T-cell (primary cell): ENCODE measurements around the gene CPN1. TPM values are rescaled to one million over a fixed set of nuclear protein-coding genes. Genes with fewer than 3 reads are reported as not detected.
A peak's percentile ranks its signal among the peaks of the same experiment; 100 is the strongest.
"Not testable (repeated sequence)": the region's sequence is repeated elsewhere in the genome, so short reads cannot be mapped to it uniquely, and the experiment has no call there.

Source experiments
- ATAC-seq, 4 experiments: fragments of 200-7000 bp in 3 of 4; fragments of 150-1000 bp in 1 of 4; cut with Tn5 transposase; replicated peaks in 1 of 4; 1 replicate in 3 of 4; 2 replicates in 1 of 4; pipeline ENCODE4 v1.10.0; 2021; ENCODE audit warnings: moderate library complexity in 3 of 4, mild to moderate bottlenecking in 2 of 4, moderate number of reproducible peaks in 1 of 4
- CTCF ChIA-PET, 2 donors: fragments of 300-600 bp; sonication (Branson Sonifier 250); formaldehyde crosslinking; loops; one replicate each; lab custom pipeline; 2022; ENCODE audit warnings: antibody characterized with exemption in 2 of 2; lab: Charles Lee
- POLR2A ChIA-PET, 2 donors: fragments of 300-600 bp; sonication (Branson Sonifier 250); formaldehyde crosslinking; loops; one replicate each; lab custom pipeline; 2022; ENCODE audit warnings: antibody characterized with exemption in 2 of 2; lab: Charles Lee
- DNase-seq, 35 experiments: peaks; one replicate each; pipeline versions ENCODE4 v3.0.0 to v3.0.0-alpha.2; 2013 to 2023
- H3K27ac ChIP-seq: one replicate; pipeline ENCODE4 v1.5.1; 2013; ENCODE audit warnings: low read length
- H3K27me3 ChIP-seq, 2 experiments: replicated peaks in 1 of 2; 1 replicate in 1 of 2; 2 replicates in 1 of 2; pipeline versions ENCODE4 v1.6.1 to v1.7.0; 2013; ENCODE audit warnings: low read length in 1 of 2, mixed read lengths in 1 of 2; ENCODE audit not compliant: control insufficient read depth in 2 of 2, insufficient read depth in 2 of 2; ENCODE audit errors: extremely low read depth in 1 of 2
- H3K36me3 ChIP-seq, 2 donors: 1 replicate in 1 of 2; 2 replicates in 1 of 2; pipeline versions ENCODE4 v1.6.1 to v1.7.0; 2013; ENCODE audit warnings: low read length in 1 of 2; ENCODE audit not compliant: control insufficient read depth in 2 of 2, insufficient read depth in 1 of 2; ENCODE audit errors: extremely low read depth in 1 of 2
- H3K4me1 ChIP-seq, 2 experiments: 1 replicate in 1 of 2; 2 replicates in 1 of 2; pipeline versions ENCODE4 v1.6.1 to v1.7.0; 2013; ENCODE audit warnings: low read length in 2 of 2, mixed read lengths in 1 of 2; ENCODE audit not compliant: insufficient read depth in 2 of 2, control insufficient read depth in 1 of 2; ENCODE audit errors: extremely low read depth in 1 of 2
- H3K4me3 ChIP-seq, 2 donors: 1 replicate in 1 of 2; 2 replicates in 1 of 2; pipeline versions ENCODE4 v1.5.1 to v1.7.0; 2013; ENCODE audit warnings: mild to moderate bottlenecking in 2 of 2, low read length in 1 of 2, moderate library complexity in 1 of 2; ENCODE audit not compliant: control insufficient read depth in 1 of 2; ENCODE audit errors: extremely low read depth in 1 of 2
- H3K9me3 ChIP-seq: 2 replicates; pipeline ENCODE4 v1.7.0; 2013
- H3K27ac Mint-ChIP-seq, 2 donors: one replicate each; pipeline ENCODE4 v1.8.0; 2020 to 2021; ENCODE audit warnings: mild to moderate bottlenecking in 2 of 2, mixed read lengths in 2 of 2
- H3K27me3 Mint-ChIP-seq, 2 donors: one replicate each; pipeline ENCODE4 v1.8.0; 2021 to 2022; ENCODE audit warnings: mixed read lengths in 2 of 2
- H3K36me3 Mint-ChIP-seq: one replicate; pipeline ENCODE4 v1.8.0; 2021; ENCODE audit warnings: mixed read lengths
- H3K4me1 Mint-ChIP-seq, 3 donors: one replicate each; pipeline ENCODE4 v1.8.0; 2020 to 2022; ENCODE audit warnings: mixed read lengths in 3 of 3, mild to moderate bottlenecking in 1 of 3
- H3K4me3 Mint-ChIP-seq, 3 donors: one replicate each; pipeline ENCODE4 v1.8.0; 2020 to 2022; ENCODE audit warnings: mild to moderate bottlenecking in 3 of 3, mixed read lengths in 3 of 3, moderate library complexity in 3 of 3
- H3K9me3 Mint-ChIP-seq, 3 donors: one replicate each; pipeline ENCODE4 v1.8.0; 2020 to 2022; ENCODE audit warnings: mixed read lengths in 3 of 3
- WGBS: methylation state at CpG from one replicate; pipeline ENCODE4 v1.1.5; 2013; ENCODE audit warnings: missing lambda C conversion rate; ENCODE audit not compliant: insufficient coverage; 5-methylcytosine and 5-hydroxymethylcytosine counted together
- total RNA-seq, 35 experiments: library from RNA in 6 of 35; stranded (reverse) in 6 of 35; fragments of 120-200 nt in 1 of 35; gene quantifications; one replicate each; pipeline versions ENCODE4 v1.2.1 to v1.2.4 and lab custom pipeline; 2013 to 2026

CPN1 gene
- total RNA-seq, 5 donors from 2014 or later (not counting 1 experiment from before 2014, with no cell fraction given) = not detected

DNA sequence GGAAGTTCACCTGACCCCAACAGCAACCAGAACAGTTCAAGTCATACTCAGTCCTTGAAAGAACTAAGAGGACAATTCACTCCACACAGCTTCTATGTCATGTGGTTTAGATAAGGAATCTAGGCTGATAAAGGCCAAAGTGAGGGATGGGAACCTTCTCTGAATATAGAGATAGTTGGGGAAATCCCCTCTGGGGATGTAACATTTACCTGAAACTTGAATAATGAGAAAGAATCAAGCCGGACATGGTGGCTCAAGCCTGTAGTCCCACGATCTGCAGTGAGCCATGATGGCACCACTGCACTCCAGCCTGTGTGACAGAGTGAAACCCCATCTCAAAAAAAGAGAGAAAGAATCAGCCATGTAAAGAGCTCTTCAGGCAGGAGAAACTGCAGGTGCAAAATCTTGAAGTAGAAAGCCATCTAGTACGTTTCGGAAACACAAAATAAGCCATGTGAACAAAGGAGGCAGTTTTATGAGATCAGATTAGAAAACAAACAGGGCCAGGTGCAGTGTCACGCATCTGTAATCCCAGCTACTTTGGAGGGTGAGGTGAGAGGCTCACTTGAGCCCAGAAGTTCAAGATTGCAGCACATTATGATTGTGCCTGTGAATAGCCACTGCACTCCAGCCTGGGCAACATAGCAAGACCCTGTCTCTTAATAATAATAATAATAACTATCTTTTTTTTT is 67.5 kb downstream of the CPN1 start:
- DNase-seq (no peak), ATAC-seq (no peak)
- Mint-ChIP-seq H3K27me3 (peaks cover 1 to 6% of the 10 kb centered on the region in 2 donors), H3K27ac (peak overlapping the region in 1 of 2 donors; percentile 0), H3K9me3 (no peaks in the 10 kb centered on the region), H3K4me1 (peaks cover 8 to 19% (median 10%) of the 10 kb centered on the region in 3 donors), H3K36me3 (no peaks in the 10 kb centered on the region), H3K4me3 (no peak overlapping the region)
- Histone ChIP-seq H3K4me3 (no peak overlapping the region), H3K4me1 (peaks cover under 1 to 7% of the 10 kb centered on the region in 2 experiments), H3K27me3 (no peaks in the 10 kb centered on the region), H3K36me3 (no peaks in the 10 kb centered on the region), H3K27ac (no peak overlapping the region), H3K9me3 (no peaks in the 10 kb centered on the region)
- CTCF ChIA-PET = no interaction called here
- POLR2A ChIA-PET = no interaction called here
- 47% methylated on average over 3 of the region's 5 CpGs for WGBS

DNA sequence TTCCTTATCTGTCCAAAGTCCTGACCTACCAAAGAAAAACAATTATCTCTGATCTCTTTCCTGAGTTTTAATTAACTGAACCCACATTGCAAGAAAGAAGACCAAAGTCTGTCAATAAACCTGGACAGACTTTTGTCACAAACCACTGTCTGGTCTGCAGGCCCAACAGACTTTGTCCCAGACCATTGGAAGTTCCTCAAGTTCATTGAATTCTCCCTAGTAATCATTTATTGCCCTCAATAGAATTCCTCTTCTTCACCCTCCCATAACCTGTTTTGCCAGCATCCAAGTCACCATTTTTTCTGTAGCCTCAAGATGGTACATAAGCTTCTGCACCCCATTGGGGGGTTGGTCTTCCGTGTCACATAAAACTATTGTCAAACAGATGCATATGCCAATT is 68.0 kb downstream of the CPN1 start:
- ATAC-seq (no peak), DNase-seq (no peak)
- CTCF ChIA-PET = no interaction called here
- Mint-ChIP-seq H3K9me3 (no peaks in the 10 kb centered on the region), H3K4me3 (no peak overlapping the region), H3K4me1 (peaks cover 13 to 25% (median 16%) of the 10 kb centered on the region in 3 donors), H3K27ac (peak overlapping the region in 1 of 2 donors; percentile 17), H3K36me3 (no peaks in the 10 kb centered on the region), H3K27me3 (peaks cover 0 to 2% of the 10 kb centered on the region in 2 donors)
- H3K4me3 ChIP-seq = no peak overlapping the region
- 67% methylated on average over 1 of the region's 1 CpG for WGBS
- H3K4me1 ChIP-seq = peaks cover 7 to 12% of the 10 kb centered on the region in 2 experiments
- no peak overlapping the region for H3K27ac ChIP-seq
- no peaks in the 10 kb centered on the region for H3K27me3 ChIP-seq
- POLR2A ChIA-PET = no interaction called here
- H3K9me3 ChIP-seq = no peaks in the 10 kb centered on the region
- H3K36me3 ChIP-seq = no peaks in the 10 kb centered on the region

DNA sequence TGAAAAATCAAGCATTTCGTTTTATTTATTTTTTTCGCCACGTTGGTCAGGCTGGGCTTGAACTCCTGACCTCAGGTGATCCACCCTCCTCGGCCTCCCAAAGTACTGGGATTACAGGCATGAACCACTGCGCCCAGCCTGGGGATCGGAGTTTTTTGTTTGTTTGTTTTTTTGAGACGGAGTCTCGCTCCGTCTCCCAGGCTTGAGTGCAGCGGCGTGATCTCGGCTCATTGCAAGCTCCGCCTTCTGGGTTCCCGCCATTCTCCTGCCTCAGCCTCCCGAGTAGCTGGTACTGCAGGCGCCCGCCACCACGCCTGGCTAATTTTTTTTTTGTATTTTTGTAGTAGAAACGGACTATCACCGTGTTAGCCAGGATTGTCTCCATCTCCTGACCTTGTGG is 69.8 kb downstream of the CPN1 start:
- POLR2A ChIA-PET, H3K36me3 Mint-ChIP-seq, H3K27ac ChIP-seq, H3K27me3 Mint-ChIP-seq, H3K36me3 ChIP-seq, H3K9me3 Mint-ChIP-seq, H3K9me3 ChIP-seq, H3K27me3 ChIP-seq, H3K4me3 ChIP-seq, ATAC-seq, H3K27ac Mint-ChIP-seq, H3K4me3 Mint-ChIP-seq, DNase-seq: not testable (repeated sequence)
- H3K4me1 Mint-ChIP-seq = peaks cover 29 to 43% (median 31%) of the 10 kb centered on the region in 3 donors
- H3K4me1 ChIP-seq = peaks cover 12 to 13% of the 10 kb centered on the region in 2 experiments
- CTCF ChIA-PET = interaction anchor here (0.6 to 1.1 kb wide), 2 partner anchors 166 to 382 kb away, joined by 3 to 8 read pairs; no protein-coding TSS in a partner anchor
- 97% methylated on average over 17 of the region's 20 CpGs for WGBS

DNA sequence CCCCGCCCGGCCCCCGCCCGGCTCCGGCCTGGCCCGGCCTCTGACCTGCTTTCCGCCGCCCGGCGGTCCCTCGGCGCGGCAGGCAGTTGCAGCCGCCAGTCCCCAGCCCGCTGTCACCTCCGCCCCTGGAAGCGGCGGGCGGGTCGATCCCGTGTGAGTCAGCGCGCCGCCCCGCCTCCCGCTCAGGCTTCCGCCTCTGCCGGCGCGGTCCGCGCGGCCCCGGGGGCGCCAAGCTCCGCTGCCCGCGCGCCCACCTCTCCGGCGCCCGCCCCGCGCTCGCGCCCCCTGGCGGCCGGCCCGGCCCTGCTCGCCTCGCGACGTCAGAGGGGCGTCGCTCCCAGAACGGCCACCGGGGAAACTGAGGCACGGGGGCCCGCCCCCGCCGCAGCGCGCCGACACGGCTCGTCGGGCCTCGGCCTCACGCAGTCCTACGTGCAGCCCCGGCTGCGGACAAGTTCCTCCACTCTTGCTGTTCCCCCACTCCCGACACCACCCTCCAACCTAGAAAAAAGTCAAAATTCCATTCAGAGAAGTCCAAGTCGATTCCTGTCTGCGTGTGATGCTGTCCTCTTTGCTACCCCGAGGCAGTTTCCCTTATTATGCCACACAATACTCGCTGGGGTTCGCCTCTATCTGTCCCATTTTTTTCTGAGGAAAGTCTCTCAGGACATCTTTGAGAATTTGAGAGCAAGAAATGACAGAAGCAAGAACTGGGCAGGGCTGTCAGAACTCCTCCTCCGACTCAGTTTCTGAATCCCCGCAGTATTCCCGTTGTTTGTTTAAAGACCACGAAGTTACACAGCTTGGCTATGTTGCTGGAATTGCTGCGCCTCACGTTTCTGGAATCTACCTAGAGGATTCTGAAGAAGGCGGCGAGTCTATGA is 71.6 kb downstream of the CPN1 start, which contains the start of gene DNMBP:
DNMBP (minus strand) TSS at position 155 of the 884 bp plus-strand sequence. CDS start 37,823 bp downstream, outside the sequence.
- ATAC-seq = peak; percentile 96 to 97 (median 96)
- 1% methylated on average over 77 of the region's 86 CpGs for WGBS
- H3K9me3 ChIP-seq = no peaks in the 10 kb centered on the region
- H3K4me3 Mint-ChIP-seq = peak within 1 kb of the TSS; percentile 86 to 88 (median 86)
- ChIA-PET POLR2A (no interaction called here), CTCF (interaction anchor here in 1 of 2 donors (0.6 to 1.8 kb wide), 6 partner anchors 11 to 515 kb away, joined by 3 to 6 read pairs (median 4); no protein-coding TSS in a partner anchor)
- no peaks in the 10 kb centered on the region for H3K27me3 Mint-ChIP-seq
- no peaks in the 10 kb centered on the region for H3K9me3 Mint-ChIP-seq
- peaks cover 13 to 16% of the 10 kb centered on the region in 2 experiments for H3K4me1 ChIP-seq
- H3K4me3 ChIP-seq = peak within 1 kb of the TSS; percentile 70 to 94
- peaks cover 35 to 58% (median 42%) of the 10 kb centered on the region in 3 donors for H3K4me1 Mint-ChIP-seq
- peak within 1 kb of the TSS; percentile 40 for H3K27ac ChIP-seq
- peak; percentile 55 to 90 (median 76) for DNase-seq
- no peaks in the 10 kb centered on the region for H3K36me3 ChIP-seq
- H3K36me3 Mint-ChIP-seq = no peaks in the 10 kb centered on the region
- H3K27ac Mint-ChIP-seq = peak within 1 kb of the TSS; percentile 55 to 79
- H3K27me3 ChIP-seq = no peaks in the 10 kb centered on the region

DNA sequence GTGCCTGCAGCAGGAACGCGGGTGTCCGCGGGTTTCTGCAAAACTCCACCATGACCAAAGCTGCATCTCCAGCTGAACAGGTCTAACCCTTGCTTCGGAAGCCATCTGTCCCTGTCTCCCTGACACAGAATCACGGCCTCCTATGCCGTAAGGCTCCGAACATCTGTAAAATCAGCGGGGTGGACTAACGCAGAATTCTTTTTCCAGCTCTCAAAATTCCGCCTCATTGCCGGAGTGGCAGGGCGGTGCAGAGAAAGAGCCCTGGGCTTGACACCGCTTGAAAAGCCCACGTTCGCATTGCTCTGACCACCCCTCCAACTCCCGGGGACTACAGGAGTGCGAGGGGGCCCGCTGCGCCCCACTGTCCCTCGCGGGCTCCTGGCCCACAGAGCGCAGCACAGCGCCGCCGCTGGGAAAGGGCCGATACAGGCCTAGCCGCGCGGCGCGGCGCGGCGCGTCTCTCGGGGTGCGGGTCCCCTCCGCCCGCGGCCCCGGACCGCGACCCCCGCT is 72.3 kb downstream of the CPN1 start:
- no peaks in the 10 kb centered on the region for H3K36me3 ChIP-seq
- Mint-ChIP-seq H3K4me1 (peaks cover 35 to 60% (median 44%) of the 10 kb centered on the region in 3 donors), H3K27ac (peak overlapping the region in 1 of 2 donors; percentile 16), H3K27me3 (no peaks in the 10 kb centered on the region), H3K36me3 (no peaks in the 10 kb centered on the region), H3K9me3 (no peaks in the 10 kb centered on the region), H3K4me3 (peak overlapping the region; percentile 81 to 88 (median 82))
- H3K27ac ChIP-seq = no peak overlapping the region
- H3K27me3 ChIP-seq = no peaks in the 10 kb centered on the region
- DNase-seq (peak in 7 of 35 experiments; percentile 2 to 45 (median 7)), ATAC-seq (peak; percentile 77 to 79 (median 78))
- CTCF ChIA-PET = interaction anchor here in 1 of 2 donors (0.6 to 1.8 kb wide), 6 partner anchors 9 to 164 kb away, joined by 3 to 6 read pairs (median 4); no protein-coding TSS in a partner anchor
- POLR2A ChIA-PET = no interaction called here
- no peaks in the 10 kb centered on the region for H3K9me3 ChIP-seq
- H3K4me3 ChIP-seq = peak overlapping the region; percentile 70 to 94
- peaks cover 13 to 16% of the 10 kb centered on the region in 2 experiments for H3K4me1 ChIP-seq
- 1% methylated on average over 45 of the region's 45 CpGs for WGBS
